ENCODE measurements around the gene FAAP20.

FAAP20 gene

GRCh38 chr1:2194319-2194897 is at the start of gene FAAP20:
Gene FAAP20, minus strand, starts transcription at chr1:2194772. Its CDS starts 23 bp downstream, at chr1:2194749.
- DNase-seq (ENCODE audit: low read depth in 2 of 2), result peak; percentile 31 to 43

GRCh38 chr1:2242814-2243725 is 48.5 kb upstream of the FAAP20 start:
- no peak for DNase-seq (ENCODE audit: low read depth in 2 of 2)

GRCh38 chr1:2241820-2242219 is 47.2 kb upstream of the FAAP20 start:
- no peak for DNase-seq (ENCODE audit: low read depth in 2 of 2)

- DNase-seq (ENCODE audit: low read depth in 2 of 2), result no peak
These were observed 45.9 kb upstream of the FAAP20 start for GRCh38 chr1:2240270-2241156.

GRCh38 chr1:2239384-2239985 is 44.9 kb upstream of the FAAP20 start:
- DNase-seq (ENCODE audit: low read depth in 2 of 2), result no peak

- no peak for DNase-seq (ENCODE audit: low read depth in 2 of 2)
These were observed 44.4 kb upstream of the FAAP20 start for GRCh38 chr1:2239013-2239370.

GRCh38 chr1:2238361-2239012 is 43.9 kb upstream of the FAAP20 start:
- DNase-seq (ENCODE audit: low read depth in 2 of 2), result no peak

- no peak for DNase-seq (ENCODE audit: low read depth in 2 of 2)
These were observed 43.2 kb upstream of the FAAP20 start for GRCh38 chr1:2237773-2238172.

- DNase-seq (ENCODE audit: low read depth in 2 of 2), result no peak
These were observed 42.4 kb upstream of the FAAP20 start for GRCh38 chr1:2236695-2237677.

GRCh38 chr1:2235300-2235998 is 40.9 kb upstream of the FAAP20 start:
- no peak for DNase-seq (ENCODE audit: low read depth in 2 of 2)

- DNase-seq (ENCODE audit: low read depth in 2 of 2), result no peak
These were observed 40.2 kb upstream of the FAAP20 start for GRCh38 chr1:2234762-2235113.

GRCh38 chr1:2233997-2234761 is 39.6 kb upstream of the FAAP20 start:
- DNase-seq (ENCODE audit: low read depth in 2 of 2), result peak in 1 of 2 donors; percentile 66

GRCh38 chr1:2233468-2233867 is 38.9 kb upstream of the FAAP20 start:
- DNase-seq (ENCODE audit: low read depth in 2 of 2), result no peak

GRCh38 chr1:2232916-2233438 is 38.4 kb upstream of the FAAP20 start:
- DNase-seq (ENCODE audit: low read depth in 2 of 2), result no peak

GRCh38 chr1:2232255-2232915 is 37.8 kb upstream of the FAAP20 start:
- no peak for DNase-seq (ENCODE audit: low read depth in 2 of 2)

GRCh38 chr1:2231532-2232254 is 37.1 kb upstream of the FAAP20 start:
- DNase-seq (ENCODE audit: low read depth in 2 of 2), result peak in 1 of 2 donors; percentile 68

- no peak for DNase-seq (ENCODE audit: low read depth in 2 of 2)
These were observed 36.4 kb upstream of the FAAP20 start for GRCh38 chr1:2230781-2231531.

Measured in stimulated activated CD4-positive, alpha-beta T cell treated with anti-CD3 and anti-CD28 coated beads, Interleukin-1b, Interleukin-23, amount 100 ng/mL, for 1 hour (primary cell).